AG09309 (cell line): Measurements from ENCODE around the gene RRBP1.
"Not testable (repeated sequence)": the region's sequence is repeated elsewhere in the genome, so short reads cannot be mapped to it uniquely, and the experiment has no call there.

Experiments
- DNase-seq: peaks from one replicate; pipeline ENCODE4 v3.0.0-alpha.2; 2010; ENCODE audit warnings: low read depth
- H3K4me3 ChIP-seq: 2 replicates; pipeline ENCODE4 v1.5.1; 2011; ENCODE audit warnings: mild to moderate bottlenecking, low read depth, low read length, moderate library complexity; ENCODE audit not compliant: control insufficient read depth
- TF ChIP-seq, protein P1 (sequence below): IDR thresholded peaks from 2 replicates; pipeline ENCODE4 v1.5.1; 2011; ENCODE audit warnings: mild to moderate bottlenecking, low read depth, low read length, inconsistent platforms; ENCODE audit not compliant: insufficient read depth, control insufficient read depth; ENCODE audit errors: missing control alignments

The RRBP1 gene

DNA sequence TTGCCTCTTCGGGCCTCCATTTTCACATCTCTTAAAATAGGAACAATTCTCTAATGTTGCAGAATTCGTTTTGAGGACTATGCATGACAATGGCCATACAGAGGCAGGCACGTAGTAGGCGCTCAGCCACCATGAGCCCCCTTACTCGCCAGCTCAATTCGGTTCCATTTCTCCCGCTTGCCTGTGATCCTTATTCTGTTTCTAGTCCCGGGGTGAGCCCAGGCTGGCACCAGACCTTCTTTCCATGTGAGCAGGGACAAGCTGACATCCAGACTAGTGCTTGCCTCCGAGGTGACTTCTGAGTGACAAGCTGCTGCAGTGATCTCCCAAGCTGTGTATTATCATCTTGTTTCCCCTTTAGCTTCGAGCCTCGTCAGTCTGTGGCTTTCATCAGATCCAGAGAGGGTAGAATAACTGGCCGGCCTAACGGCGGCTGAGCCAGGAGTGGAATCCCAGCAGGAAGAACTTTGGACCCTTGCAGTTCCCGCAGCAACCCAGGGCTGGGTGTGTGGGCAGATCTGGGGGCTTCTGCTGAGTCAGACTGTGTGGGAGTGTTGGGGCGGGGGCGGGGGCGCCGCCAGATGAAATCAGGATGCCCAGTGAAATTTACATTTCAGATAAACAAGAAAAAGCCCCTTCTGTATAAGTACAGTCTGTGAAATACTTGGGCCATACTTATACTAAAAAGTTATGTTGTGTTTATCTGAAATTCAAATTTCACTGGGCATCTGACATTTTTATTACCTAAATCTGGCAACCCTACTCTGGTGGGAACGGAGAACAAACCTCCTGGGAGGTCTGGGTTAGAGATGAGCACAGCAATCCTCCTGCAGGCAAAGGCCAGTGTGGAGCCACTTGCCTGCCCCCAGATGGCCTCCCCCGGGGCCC lies 28.6 kb upstream of the RRBP1 start:
- TF ChIP-seq, protein P1, sequence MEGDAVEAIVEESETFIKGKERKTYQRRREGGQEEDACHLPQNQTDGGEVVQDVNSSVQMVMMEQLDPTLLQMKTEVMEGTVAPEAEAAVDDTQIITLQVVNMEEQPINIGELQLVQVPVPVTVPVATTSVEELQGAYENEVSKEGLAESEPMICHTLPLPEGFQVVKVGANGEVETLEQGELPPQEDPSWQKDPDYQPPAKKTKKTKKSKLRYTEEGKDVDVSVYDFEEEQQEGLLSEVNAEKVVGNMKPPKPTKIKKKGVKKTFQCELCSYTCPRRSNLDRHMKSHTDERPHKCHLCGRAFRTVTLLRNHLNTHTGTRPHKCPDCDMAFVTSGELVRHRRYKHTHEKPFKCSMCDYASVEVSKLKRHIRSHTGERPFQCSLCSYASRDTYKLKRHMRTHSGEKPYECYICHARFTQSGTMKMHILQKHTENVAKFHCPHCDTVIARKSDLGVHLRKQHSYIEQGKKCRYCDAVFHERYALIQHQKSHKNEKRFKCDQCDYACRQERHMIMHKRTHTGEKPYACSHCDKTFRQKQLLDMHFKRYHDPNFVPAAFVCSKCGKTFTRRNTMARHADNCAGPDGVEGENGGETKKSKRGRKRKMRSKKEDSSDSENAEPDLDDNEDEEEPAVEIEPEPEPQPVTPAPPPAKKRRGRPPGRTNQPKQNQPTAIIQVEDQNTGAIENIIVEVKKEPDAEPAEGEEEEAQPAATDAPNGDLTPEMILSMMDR: no peak

DNA sequence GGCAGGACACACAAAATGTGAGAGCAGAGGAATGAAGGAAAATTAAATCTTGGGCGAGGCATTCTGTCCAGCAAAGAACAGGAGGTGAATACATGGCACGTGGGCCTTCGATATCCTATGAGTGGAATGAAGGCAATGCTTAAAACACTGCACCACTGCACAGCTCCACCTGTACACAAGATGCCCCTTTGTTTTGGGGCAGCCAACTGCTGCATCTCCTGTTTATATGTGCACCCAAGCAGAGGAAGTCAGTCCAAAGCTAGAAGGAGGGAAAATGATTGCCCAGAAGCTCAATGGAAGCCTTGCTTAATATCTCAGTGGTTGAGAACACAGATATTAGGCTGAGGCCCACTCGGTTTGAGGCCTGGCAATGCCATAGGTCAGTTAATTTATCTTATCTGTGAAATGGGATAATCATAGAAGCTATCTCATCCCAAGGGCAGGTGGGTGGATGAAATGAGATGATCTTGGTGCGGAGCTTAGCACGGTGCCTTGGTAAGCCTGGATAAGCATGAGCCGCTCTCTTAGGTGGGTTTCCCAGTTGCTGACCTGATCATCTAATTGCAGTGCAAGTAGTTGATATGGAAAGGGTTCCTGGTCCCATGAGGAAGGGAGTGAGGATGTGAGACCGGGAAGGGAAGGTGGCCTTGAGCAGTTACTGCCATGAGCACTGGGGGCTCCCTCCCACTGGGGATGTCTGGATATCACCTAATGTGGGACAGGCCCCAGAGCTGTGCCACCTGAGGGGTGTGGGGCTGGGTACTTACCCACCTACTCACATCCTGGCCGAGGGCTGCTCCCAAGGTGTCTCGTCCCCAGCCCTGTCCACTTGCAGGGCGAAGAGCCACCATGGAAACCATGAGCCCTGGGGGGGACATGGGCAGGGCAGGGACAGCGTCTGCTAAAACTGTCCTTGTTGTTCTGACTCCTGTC lies 27.6 kb upstream of the RRBP1 start:
- no peak for DNase-seq
- no peak overlapping the region for H3K4me3 ChIP-seq
- TF ChIP-seq, protein P1: no peak

More for the DNA sequence above, 28.6 kb upstream of the RRBP1 start:
- H3K4me3 ChIP-seq: no peak overlapping the region
- no peak for DNase-seq

DNA sequence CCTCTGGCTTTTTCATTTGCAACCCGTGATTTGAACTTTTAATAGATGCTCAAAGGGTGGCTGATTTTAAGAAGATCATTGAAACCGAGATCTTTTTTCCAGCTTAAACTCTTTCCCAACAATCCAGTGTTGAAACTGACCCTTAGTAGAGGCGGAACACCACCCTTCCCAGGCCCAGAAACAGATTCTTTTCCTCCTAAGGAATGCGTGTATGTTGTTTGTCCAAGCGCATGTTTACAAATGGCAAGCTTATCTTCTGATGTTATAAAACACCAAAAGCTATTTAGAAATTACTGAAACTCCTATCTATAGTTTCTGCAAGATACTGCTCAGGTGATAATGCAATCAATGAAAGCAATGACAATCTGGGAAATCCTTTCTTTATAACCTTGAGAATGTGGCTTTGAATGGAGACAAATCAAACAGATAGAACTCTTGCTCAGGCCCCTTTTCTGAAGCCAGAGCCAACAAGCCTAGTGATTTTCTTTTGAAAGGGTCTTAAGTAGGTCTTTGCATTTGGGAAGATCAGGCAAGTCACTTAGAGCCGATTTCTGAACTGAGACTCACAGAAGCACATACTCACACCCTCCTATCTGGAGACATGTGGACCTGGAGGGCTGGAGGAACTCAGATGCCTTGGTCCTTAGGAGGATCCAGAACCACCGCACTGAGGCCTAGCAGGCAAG lies 26.8 kb upstream of the RRBP1 start:
- TF ChIP-seq, protein P1: no peak
- DNase-seq: no peak
- H3K4me3 ChIP-seq: no peak overlapping the region

DNA sequence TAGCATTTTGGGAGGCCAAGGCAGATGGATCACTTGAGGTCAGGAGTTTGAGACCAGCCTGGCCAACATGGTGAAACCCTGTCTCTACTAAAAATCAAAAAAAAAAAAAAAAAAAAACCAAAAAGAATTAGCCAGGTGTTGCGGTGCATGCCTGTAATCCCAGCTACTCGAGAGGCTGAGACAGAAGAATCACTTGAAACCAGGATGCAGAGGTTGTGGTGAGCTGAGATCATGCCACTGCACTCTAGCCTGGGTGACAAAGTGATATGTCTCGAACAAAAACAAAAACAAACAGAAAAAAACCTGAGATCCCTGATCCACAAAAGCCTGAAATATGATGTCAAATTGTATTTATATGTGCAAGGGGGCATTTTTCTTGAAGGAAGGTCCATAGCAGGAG lies 25.9 kb upstream of the RRBP1 start:
- not testable (repeated sequence) for H3K4me3 ChIP-seq, DNase-seq

DNA sequence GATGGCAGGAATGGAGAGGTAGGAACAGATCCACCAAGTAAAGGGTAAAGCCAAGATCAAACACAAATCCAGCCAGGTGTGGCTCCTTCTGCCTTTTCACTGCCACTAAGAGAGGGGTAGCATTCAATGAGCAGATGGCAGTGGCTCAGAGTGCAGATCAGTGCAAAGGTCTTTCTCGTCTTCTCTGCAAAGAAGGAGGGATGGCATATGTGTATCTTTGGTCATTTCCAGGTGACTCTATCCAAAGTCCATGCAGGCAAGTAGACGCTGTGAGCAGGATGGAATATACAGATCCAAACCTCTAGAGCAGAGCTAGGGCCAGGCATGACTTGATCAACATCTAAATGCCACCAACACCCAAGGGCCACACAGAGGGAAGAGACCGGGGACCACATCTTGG lies 24.6 kb upstream of the RRBP1 start:
- TF ChIP-seq, protein P1: no peak
- no peak overlapping the region for H3K4me3 ChIP-seq
- DNase-seq: no peak

DNA sequence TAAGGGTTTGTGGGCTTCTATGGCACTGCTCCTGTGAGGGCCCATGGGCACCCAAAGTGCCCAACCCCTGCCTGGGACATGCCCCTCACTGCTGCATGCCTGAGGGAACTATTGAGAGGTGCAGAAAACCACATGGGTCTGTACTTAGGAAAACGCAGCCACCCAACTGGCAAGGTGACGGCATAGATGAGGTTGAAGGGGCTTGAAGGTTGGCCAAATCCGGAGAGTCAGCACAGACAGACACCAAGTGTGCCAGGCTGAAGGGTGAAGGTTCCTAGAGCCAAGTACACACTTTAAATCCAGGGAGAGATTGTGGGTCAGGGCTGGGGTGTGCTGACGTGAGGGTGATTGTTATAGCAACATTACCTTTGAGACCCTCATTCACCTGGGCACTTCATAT lies 23.9 kb upstream of the RRBP1 start:
- no peak overlapping the region for H3K4me3 ChIP-seq
- no peak for DNase-seq
- TF ChIP-seq, protein P1: no peak
